Endothelial cell of umbilical vein (primary cell): ENCODE data around the gene NFIA. TPM values are rescaled to one million over a fixed set of nuclear protein-coding genes. Genes with fewer than 3 reads are reported as not detected.

Source experiments
- BruUV-seq: library from RNA; stranded (reverse); fragments of 400-500 nt; replicated peaks from 2 replicates; lab custom pipeline; 2021; lab: Mats Ljungman, UMichigan
- CTCF ChIA-PET: fragments of 300-600, 350-600 bp; sonication (Branson Sonifier 250); formaldehyde crosslinking; loops from one replicate; lab custom pipeline; 2021; ENCODE audit warnings: antibody characterized with exemption, inconsistent platforms; lab: Charles Lee
- POLR2A ChIA-PET: fragments of 300-600, 350-600 bp; sonication (Branson Sonifier 250); formaldehyde crosslinking; loops from one replicate; lab custom pipeline; 2021; ENCODE audit warnings: antibody characterized with exemption, inconsistent platforms; lab: Charles Lee
- DNase-seq: peaks from one replicate; pipeline ENCODE4 v3.0.0-alpha.2; 2011; ENCODE audit warnings: low read depth, low spot score
- FAIRE-seq: peaks from 2 replicates; lab custom pipeline; 2011; peaks lifted over from hg19 to GRCh38; lab: Jason Lieb, UNC
- H2AFZ ChIP-seq: 2 replicates; pipeline ENCODE4 v1.6.0; 2012; ENCODE audit warnings: low read depth, low read length, control low read depth, inconsistent platforms
- H3K27ac ChIP-seq: 2 replicates; pipeline ENCODE4 v1.5.1; 2011; ENCODE audit warnings: low read depth, mild to moderate bottlenecking, control low read depth, low read length, moderate library complexity; ENCODE audit not compliant: insufficient read depth
- H3K27me3 ChIP-seq, 2 experiments: 2 replicates each; pipeline versions ENCODE4 v1.6.0 to v1.6.1; 2011; ENCODE audit warnings: low read length in 2 of 2, mixed read lengths in 1 of 2; ENCODE audit not compliant: control insufficient read depth in 2 of 2, insufficient read depth in 2 of 2
- H3K36me3 ChIP-seq, 2 experiments: 2 replicates in 1 of 2; 3 replicates in 1 of 2; pipeline ENCODE4 v1.5.1; 2011; ENCODE audit warnings: low read length in 2 of 2, mild to moderate bottlenecking in 1 of 2, moderate library complexity in 1 of 2; ENCODE audit not compliant: control insufficient read depth in 2 of 2, insufficient read depth in 2 of 2; ENCODE audit errors: extremely low read depth in 1 of 2
- H3K4me1 ChIP-seq: 3 replicates; pipeline ENCODE4 v1.5.1; 2011; ENCODE audit warnings: mild to moderate bottlenecking, low read length; ENCODE audit not compliant: control insufficient read depth, insufficient read depth; ENCODE audit errors: extremely low read depth
- H3K4me2 ChIP-seq: 2 replicates; pipeline ENCODE4 v1.6.1; 2011; ENCODE audit warnings: low read length, control low read depth, mixed read lengths; ENCODE audit not compliant: insufficient read depth
- H3K4me3 ChIP-seq, 3 experiments: fragments of 200-600 bp in 1 of 3; sonication (generic), shearing (Covaris generic) in 1 of 3; replicated peaks in 1 of 3; 2 replicates each; pipeline ENCODE4 v1.5.1; 2011 to 2016; ENCODE audit warnings: control low read depth in 3 of 3, low read length in 3 of 3, mild to moderate bottlenecking in 2 of 3, inconsistent platforms in 1 of 3, low read depth in 1 of 3, moderate library complexity in 1 of 3; ENCODE audit not compliant: insufficient read depth in 1 of 3
- H3K79me2 ChIP-seq: 2 replicates; pipeline ENCODE4 v1.6.0; 2012; ENCODE audit warnings: low read length, inconsistent platforms; ENCODE audit not compliant: control insufficient read depth, insufficient read depth
- H3K9ac ChIP-seq: replicated peaks from 2 replicates; pipeline ENCODE3; 2011; ENCODE audit warnings: low read length, control low read depth; ENCODE audit not compliant: insufficient read depth; ENCODE audit errors: extremely low read depth
- H3K9me1 ChIP-seq: replicated peaks from 3 replicates; pipeline ENCODE4 v1.6.0; 2011; ENCODE audit warnings: mild to moderate bottlenecking, low read length; ENCODE audit not compliant: control insufficient read depth, insufficient read depth; ENCODE audit errors: extremely low read depth
- H3K9me3 ChIP-seq: replicated peaks from 2 replicates; pipeline ENCODE4 v1.5.1; 2012; ENCODE audit warnings: low read length, inconsistent platforms; ENCODE audit not compliant: control insufficient read depth, insufficient read depth
- H4K20me1 ChIP-seq: replicated peaks from 2 replicates; pipeline ENCODE3; 2011; ENCODE audit warnings: mild to moderate bottlenecking, low read length; ENCODE audit not compliant: control insufficient read depth, insufficient read depth; ENCODE audit errors: extremely low read depth
- EZH2 ChIP-seq: IDR thresholded peaks from 2 replicates; pipeline ENCODE4 v1.6.1; 2012; ENCODE audit warnings: borderline replicate concordance, low read depth, mild to moderate bottlenecking, moderate library complexity, low read length, inconsistent platforms; ENCODE audit not compliant: severe bottlenecking
- FOS ChIP-seq: IDR thresholded peaks from 2 replicates; pipeline ENCODE4 v1.6.1; 2011; ENCODE audit warnings: mild to moderate bottlenecking, low read length, moderate library complexity, borderline replicate concordance; ENCODE audit not compliant: insufficient read depth
- GATA2 ChIP-seq: IDR thresholded peaks from 2 replicates; pipeline ENCODE4 v1.7.0; 2011; ENCODE audit warnings: low read depth, mild to moderate bottlenecking, moderate library complexity, mixed read lengths, low read length; ENCODE audit not compliant: insufficient read length, insufficient read depth
- JUN ChIP-seq: IDR thresholded peaks from 2 replicates; pipeline ENCODE4 v1.6.1; 2011; ENCODE audit warnings: borderline replicate concordance, low read depth; ENCODE audit not compliant: insufficient read length, insufficient read depth
- MYC ChIP-seq: IDR thresholded peaks from one replicate; pipeline ENCODE4 v1.6.1; 2011; ENCODE audit warnings: mild to moderate bottlenecking, low read depth, low read length
- POLR2A ChIP-seq: IDR thresholded peaks from 2 replicates; pipeline ENCODE4 v1.6.1; 2012; ENCODE audit warnings: low read depth, mild to moderate bottlenecking, control low read depth, low read length
- POLR2AphosphoS5 ChIP-seq: IDR thresholded peaks from 2 replicates; pipeline ENCODE4 v1.6.1; 2012; ENCODE audit warnings: low read depth, mild to moderate bottlenecking, control low read depth, low read length, moderate library complexity; ENCODE audit not compliant: insufficient read depth
- dilution Hi-C: fragments of 300-500 bp; cut with MboI; formaldehyde crosslinking; loops from one replicate; pipeline ENCODE4 v1.15.0; 2019; ENCODE audit warnings: low sequenced_read_pairs; ENCODE audit not compliant: extremely low pct_ligation_motif_present
- intact Hi-C: fragments of 100-400 bp; cut with micrococcal nuclease; formaldehyde crosslinking; loops from one replicate; pipeline ENCODE4 v1.10.0; 2022
- polyA plus RNA-seq, 4 experiments: library from polyadenylated mRNA; depleted of rRNA in 3 of 4; stranded (reverse) in 3 of 4; unstranded in 1 of 4; fragments of >200 nt; gene quantifications; 2 replicates each; pipeline versions ENCODE4 v1.2.1 to v1.2.3, GENCODE V29; 2011 to 2012; ENCODE audit warnings: missing spikeins in 1 of 4
- total RNA-seq: library from RNA; stranded (reverse); gene quantifications from 2 replicates; pipeline ENCODE4 v1.2.3, GENCODE V29; 2021
- TF ChIP-seq, protein P1 (sequence below): IDR thresholded peaks from 2 replicates; pipeline ENCODE4 v1.6.1; 2011; ENCODE audit not compliant: insufficient read depth, insufficient read length
- TF ChIP-seq, protein P2 (sequence below), 2 donors: IDR thresholded peaks; 1 replicate in 1 of 2; 2 replicates in 1 of 2; pipeline ENCODE4 v1.5.1; 2011; ENCODE audit warnings: low read length in 2 of 2, mild to moderate bottlenecking in 2 of 2, moderate library complexity in 2 of 2, control low read depth in 1 of 2, inconsistent platforms in 1 of 2, low read depth in 1 of 2; ENCODE audit not compliant: insufficient read depth in 1 of 2; ENCODE audit errors: extremely low read depth in 1 of 2

NFIA gene
- total and polyA plus RNA-seq, 2 donors (not counting 3 experiments of a cell fraction or from before 2014, with no cell fraction given) = 25.5 to 47.0 TPM

DNA sequence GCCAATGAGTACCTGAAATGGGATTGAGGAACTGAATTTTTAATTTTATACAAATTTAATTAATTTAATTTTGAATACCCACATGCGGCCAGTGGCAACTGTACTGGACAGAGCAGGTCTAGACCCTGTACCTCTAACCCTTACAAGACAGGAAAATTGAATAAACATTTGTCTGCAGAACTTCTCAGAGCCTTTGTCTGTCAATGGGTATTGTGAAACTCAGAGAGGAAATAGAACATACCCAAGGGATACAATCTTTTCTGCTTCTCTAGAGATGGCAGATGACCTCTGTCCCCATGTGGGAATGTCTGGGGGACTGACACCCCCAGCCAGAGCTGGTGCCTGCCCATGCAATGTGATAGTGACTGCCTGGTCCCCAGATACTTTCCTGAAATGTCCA lies 421.9 kb downstream of the NFIA start:
- H3K36me3 ChIP-seq = no peaks in the 10 kb centered on the region
- H3K4me1 ChIP-seq = no peaks in the 10 kb centered on the region
- FAIRE-seq (no peak), DNase-seq (no peak)
- H3K27me3 ChIP-seq = no peaks in the 10 kb centered on the region
- no peaks in the 10 kb centered on the region for H3K9me3 ChIP-seq
- no TSS peak for BruUV-seq
- H4K20me1 ChIP-seq = no peaks in the 10 kb centered on the region
- no peak overlapping the region for H3K4me2 ChIP-seq
- POLR2A ChIA-PET = no interaction called here
- intact Hi-C loops (no loop called here), dilution Hi-C loops (no loop called here)
- no peaks in the 10 kb centered on the region for H3K9me1 ChIP-seq
- H3K9ac ChIP-seq = no peak overlapping the region
- no peak overlapping the region for H3K27ac ChIP-seq
- CTCF ChIA-PET = no interaction called here
- no peak overlapping the region for H3K4me3 ChIP-seq
- TF ChIP-seq EZH2 (no peak), FOS (no peak), JUN (no peak), MYC (no peak), POLR2A (no peak)
- TF ChIP-seq, protein P1, sequence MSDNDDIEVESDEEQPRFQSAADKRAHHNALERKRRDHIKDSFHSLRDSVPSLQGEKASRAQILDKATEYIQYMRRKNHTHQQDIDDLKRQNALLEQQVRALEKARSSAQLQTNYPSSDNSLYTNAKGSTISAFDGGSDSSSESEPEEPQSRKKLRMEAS = no peak
- H3K79me2 ChIP-seq = no peaks in the 10 kb centered on the region
- no peak overlapping the region for H2AFZ ChIP-seq

DNA sequence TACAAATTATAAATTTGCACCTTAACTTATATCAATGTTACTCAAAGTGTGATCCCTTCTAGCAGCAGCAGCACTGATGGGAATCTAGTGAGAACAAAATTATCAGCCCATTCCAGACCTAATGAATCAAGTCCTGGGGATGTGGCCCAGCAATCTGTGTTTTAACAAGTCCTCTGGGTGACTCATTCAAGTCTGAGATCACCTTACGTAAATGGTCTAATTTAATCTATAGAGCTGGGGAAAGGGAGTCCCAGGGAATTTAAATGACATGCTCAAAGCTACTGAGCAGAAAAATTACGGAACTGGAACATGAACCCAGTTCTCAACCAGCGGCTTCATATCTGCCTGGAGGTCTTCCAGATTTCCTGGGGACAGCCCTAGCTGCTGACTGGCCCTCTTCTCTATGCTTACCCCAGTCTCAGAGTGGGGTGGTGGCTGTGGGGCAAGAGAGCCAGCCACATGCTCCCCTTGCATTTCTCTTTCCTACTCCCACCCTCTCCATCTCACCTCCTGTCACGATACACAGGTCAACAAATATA lies 422.6 kb downstream of the NFIA start:
- H2AFZ ChIP-seq = no peak overlapping the region
- TF ChIP-seq MYC = no peak
- TF ChIP-seq EZH2 = no peak
- TF ChIP-seq, protein P2, sequence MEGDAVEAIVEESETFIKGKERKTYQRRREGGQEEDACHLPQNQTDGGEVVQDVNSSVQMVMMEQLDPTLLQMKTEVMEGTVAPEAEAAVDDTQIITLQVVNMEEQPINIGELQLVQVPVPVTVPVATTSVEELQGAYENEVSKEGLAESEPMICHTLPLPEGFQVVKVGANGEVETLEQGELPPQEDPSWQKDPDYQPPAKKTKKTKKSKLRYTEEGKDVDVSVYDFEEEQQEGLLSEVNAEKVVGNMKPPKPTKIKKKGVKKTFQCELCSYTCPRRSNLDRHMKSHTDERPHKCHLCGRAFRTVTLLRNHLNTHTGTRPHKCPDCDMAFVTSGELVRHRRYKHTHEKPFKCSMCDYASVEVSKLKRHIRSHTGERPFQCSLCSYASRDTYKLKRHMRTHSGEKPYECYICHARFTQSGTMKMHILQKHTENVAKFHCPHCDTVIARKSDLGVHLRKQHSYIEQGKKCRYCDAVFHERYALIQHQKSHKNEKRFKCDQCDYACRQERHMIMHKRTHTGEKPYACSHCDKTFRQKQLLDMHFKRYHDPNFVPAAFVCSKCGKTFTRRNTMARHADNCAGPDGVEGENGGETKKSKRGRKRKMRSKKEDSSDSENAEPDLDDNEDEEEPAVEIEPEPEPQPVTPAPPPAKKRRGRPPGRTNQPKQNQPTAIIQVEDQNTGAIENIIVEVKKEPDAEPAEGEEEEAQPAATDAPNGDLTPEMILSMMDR (IDR thresholded peaks at IDR 0.05; ENCODE audit: extremely low read depth in 1 of 2, insufficient read depth in 1 of 2, low read depth in 1 of 2, low read length in 2 of 2) = no peak
- TF ChIP-seq POLR2A = no peak
- TF ChIP-seq, protein P1 = no peak
- no peak for TF ChIP-seq FOS
- TF ChIP-seq JUN = no peak
- TF ChIP-seq GATA2 = no peak
- no peak for TF ChIP-seq POLR2AphosphoS5
- H3K4me2 ChIP-seq = no peak overlapping the region
- no peaks in the 10 kb centered on the region for H3K4me1 ChIP-seq
- intact Hi-C loops = no loop called here
- H3K27me3 ChIP-seq = peaks cover under 1% of the 10 kb centered on the region in 2 experiments
- BruUV-seq = no TSS peak
- H3K9me3 ChIP-seq = no peaks in the 10 kb centered on the region
- no peaks in the 10 kb centered on the region for H4K20me1 ChIP-seq
- dilution Hi-C loops = no loop called here
- H3K9me1 ChIP-seq = no peaks in the 10 kb centered on the region
- H3K27ac ChIP-seq = no peak overlapping the region
- ChIA-PET POLR2A (no interaction called here), CTCF (no interaction called here)
- H3K36me3 ChIP-seq = no peaks in the 10 kb centered on the region
- H3K4me3 ChIP-seq = no peak overlapping the region
- DNase-seq = no peak
- H3K9ac ChIP-seq = no peak overlapping the region
- H3K79me2 ChIP-seq = no peaks in the 10 kb centered on the region
- no peak for FAIRE-seq
